ENCODE data around the gene SLC26A8. TPM values are rescaled to one million over a fixed set of nuclear protein-coding genes. Genes with fewer than 3 reads are reported as not detected.

The SLC26A8 gene
- total and polyA plus RNA-seq, 4 donors: 0.20 to 1.1 (median 0.48) TPM

GRCh38 chr6:35907750-35908149, 116.7 kb downstream of the SLC26A8 start:
- H3K27me3 ChIP-seq (ENCODE audit: control insufficient read depth in 3 of 3, insufficient read depth in 3 of 3, low read length in 2 of 3): no peaks in the 10 kb centered on the region
- TF ChIP-seq, protein P1, sequence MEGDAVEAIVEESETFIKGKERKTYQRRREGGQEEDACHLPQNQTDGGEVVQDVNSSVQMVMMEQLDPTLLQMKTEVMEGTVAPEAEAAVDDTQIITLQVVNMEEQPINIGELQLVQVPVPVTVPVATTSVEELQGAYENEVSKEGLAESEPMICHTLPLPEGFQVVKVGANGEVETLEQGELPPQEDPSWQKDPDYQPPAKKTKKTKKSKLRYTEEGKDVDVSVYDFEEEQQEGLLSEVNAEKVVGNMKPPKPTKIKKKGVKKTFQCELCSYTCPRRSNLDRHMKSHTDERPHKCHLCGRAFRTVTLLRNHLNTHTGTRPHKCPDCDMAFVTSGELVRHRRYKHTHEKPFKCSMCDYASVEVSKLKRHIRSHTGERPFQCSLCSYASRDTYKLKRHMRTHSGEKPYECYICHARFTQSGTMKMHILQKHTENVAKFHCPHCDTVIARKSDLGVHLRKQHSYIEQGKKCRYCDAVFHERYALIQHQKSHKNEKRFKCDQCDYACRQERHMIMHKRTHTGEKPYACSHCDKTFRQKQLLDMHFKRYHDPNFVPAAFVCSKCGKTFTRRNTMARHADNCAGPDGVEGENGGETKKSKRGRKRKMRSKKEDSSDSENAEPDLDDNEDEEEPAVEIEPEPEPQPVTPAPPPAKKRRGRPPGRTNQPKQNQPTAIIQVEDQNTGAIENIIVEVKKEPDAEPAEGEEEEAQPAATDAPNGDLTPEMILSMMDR (IDR thresholded peaks at IDR 0.05; ENCODE audit: control extremely low read depth, extremely low read depth): no peak
- H3K9ac ChIP-seq (ENCODE audit: insufficient read depth in 1 of 2, low read length in 2 of 2): no peak overlapping the region
- peaks cover 0 to 3% (median 1%) of the 10 kb centered on the region in 4 donors for H3K9me3 ChIP-seq (ENCODE audit: control insufficient read depth in 4 of 4, insufficient read depth in 3 of 4, low read length in 3 of 4)
- peaks cover 0 to 2% (median 0%) of the 10 kb centered on the region in 5 donors for H3K4me1 ChIP-seq (ENCODE audit: control insufficient read depth in 5 of 5, insufficient read depth in 5 of 5, low read length in 5 of 5)
- DNase-seq: no peak
- H3K4me3 ChIP-seq: no peak overlapping the region
- no peak overlapping the region for H3K27ac ChIP-seq (ENCODE audit: low read depth in 1 of 2, low read length in 1 of 2)
- no peak for ATAC-seq (ENCODE audit: insufficient read depth, low FRiP score)
- WGBS, 2 donors: 52 to 81% methylated on average over 6 of the region's 6 CpGs
- H3K36me3 ChIP-seq (ENCODE audit: control insufficient read depth in 4 of 4, insufficient read depth in 4 of 4, low read length in 4 of 4): peaks cover 0 to 15% (median 7%) of the 10 kb centered on the region in 4 donors

GRCh38 chr6:35906499-35906846, 118.0 kb downstream of the SLC26A8 start:
- Histone ChIP-seq H3K9me3 (ENCODE audit: control insufficient read depth in 4 of 4, insufficient read depth in 3 of 4, low read length in 3 of 4) (peaks cover 0 to 3% (median 1%) of the 10 kb centered on the region in 4 donors), H3K4me1 (ENCODE audit: control insufficient read depth in 5 of 5, insufficient read depth in 5 of 5, low read length in 5 of 5) (peaks cover 0 to 2% (median 0%) of the 10 kb centered on the region in 5 donors), H3K4me3 (no peak overlapping the region), H3K36me3 (ENCODE audit: control insufficient read depth in 4 of 4, insufficient read depth in 4 of 4, low read length in 4 of 4) (peaks cover 0 to 15% (median 8%) of the 10 kb centered on the region in 4 donors), H3K27me3 (ENCODE audit: control insufficient read depth in 3 of 3, insufficient read depth in 3 of 3, low read length in 2 of 3) (no peaks in the 10 kb centered on the region), H3K9ac (ENCODE audit: insufficient read depth in 1 of 2, low read length in 2 of 2) (no peak overlapping the region), H3K27ac (ENCODE audit: low read depth in 1 of 2, low read length in 1 of 2) (no peak overlapping the region)
- TF ChIP-seq, protein P1 (IDR thresholded peaks at IDR 0.05; ENCODE audit: control extremely low read depth, extremely low read depth): no peak
- 82% methylated on average over 2 of the region's 2 CpGs for WGBS, 2 donors
- no peak for DNase-seq
- no peak for ATAC-seq (ENCODE audit: insufficient read depth, low FRiP score)

- WGBS, 2 donors: 84 to 88% methylated on average over 8 of the region's 8 CpGs
- H3K27me3 ChIP-seq (ENCODE audit: control insufficient read depth in 3 of 3, insufficient read depth in 3 of 3, low read length in 2 of 3): no peaks in the 10 kb centered on the region
- H3K9me3 ChIP-seq (ENCODE audit: control insufficient read depth in 4 of 4, insufficient read depth in 3 of 4, low read length in 3 of 4): peaks cover 0 to 3% (median 1%) of the 10 kb centered on the region in 4 donors
- DNase-seq (no peak), ATAC-seq (ENCODE audit: insufficient read depth, low FRiP score) (no peak)
- TF ChIP-seq, protein P1 (IDR thresholded peaks at IDR 0.05; ENCODE audit: control extremely low read depth, extremely low read depth): no peak
- H3K4me1 ChIP-seq (ENCODE audit: control insufficient read depth in 5 of 5, insufficient read depth in 5 of 5, low read length in 5 of 5): peaks cover 0 to 2% (median 0%) of the 10 kb centered on the region in 5 donors
- no peak overlapping the region for H3K4me3 ChIP-seq
- H3K27ac ChIP-seq (ENCODE audit: low read depth in 1 of 2, low read length in 1 of 2): no peak overlapping the region
- peaks cover 0 to 13% (median 7%) of the 10 kb centered on the region in 4 donors for H3K36me3 ChIP-seq (ENCODE audit: control insufficient read depth in 4 of 4, insufficient read depth in 4 of 4, low read length in 4 of 4)
- no peak overlapping the region for H3K9ac ChIP-seq (ENCODE audit: insufficient read depth in 1 of 2, low read length in 2 of 2)
These were observed 118.5 kb downstream of the SLC26A8 start for GRCh38 chr6:35905841-35906498.

Data from lung (tissue), 12 donors.